Activated T-helper 1 cell treated with anti-CD3 and anti-CD28 coated beads, Interleukin-12 subunit alpha, Interleukin-12 subunit beta, Interleukin-2, Interleukin-4 antibody, amounts not matched to agents 30 ng/mL and 10 ng/mL and 1 ng/mL, durations not matched to agents 14 hours and 24 hours and 36 hours (primary cell): ENCODE measurements around the gene KRT2. TPM values are rescaled to one million over a fixed set of nuclear protein-coding genes. Genes with fewer than 3 reads are reported as not detected.
A peak's percentile ranks its signal among the peaks of the same experiment; 100 is the strongest.

Experiments
- DNase-seq: peaks from one replicate; pipeline ENCODE4 v3.0.0; 2021; ENCODE audit warnings: low spot score
- H3K27ac Mint-ChIP-seq: one replicate; pipeline ENCODE4 v1.8.0; 2021; ENCODE audit warnings: mild to moderate bottlenecking, mixed read lengths
- H3K27me3 Mint-ChIP-seq: one replicate; pipeline ENCODE4 v1.8.0; 2022; ENCODE audit warnings: mild to moderate bottlenecking, moderate library complexity, mixed read lengths; ENCODE audit not compliant: insufficient read depth
- H3K36me3 Mint-ChIP-seq: one replicate; pipeline ENCODE4 v1.8.0; 2021; ENCODE audit warnings: low read depth, mixed read lengths
- H3K4me1 Mint-ChIP-seq: one replicate; pipeline ENCODE4 v1.8.0; 2021; ENCODE audit warnings: low read depth, mixed read lengths
- H3K4me3 Mint-ChIP-seq: one replicate; pipeline ENCODE4 v1.8.0; 2021; ENCODE audit warnings: mild to moderate bottlenecking, moderate library complexity, mixed read lengths
- H3K9me3 Mint-ChIP-seq: one replicate; pipeline ENCODE4 v1.8.0; 2021; ENCODE audit warnings: mixed read lengths
- intact Hi-C: fragments of 100-400 bp; cut with micrococcal nuclease; formaldehyde crosslinking; loops from one replicate; pipeline ENCODE4 v1.15.1; 2024
- total RNA-seq: library from RNA; stranded (reverse); gene quantifications from 2 replicates; pipeline ENCODE4 v1.2.3, GENCODE V29; 2022

The KRT2 gene
- total RNA-seq, 1 donor from 2014 or later, result not detected

DNA sequence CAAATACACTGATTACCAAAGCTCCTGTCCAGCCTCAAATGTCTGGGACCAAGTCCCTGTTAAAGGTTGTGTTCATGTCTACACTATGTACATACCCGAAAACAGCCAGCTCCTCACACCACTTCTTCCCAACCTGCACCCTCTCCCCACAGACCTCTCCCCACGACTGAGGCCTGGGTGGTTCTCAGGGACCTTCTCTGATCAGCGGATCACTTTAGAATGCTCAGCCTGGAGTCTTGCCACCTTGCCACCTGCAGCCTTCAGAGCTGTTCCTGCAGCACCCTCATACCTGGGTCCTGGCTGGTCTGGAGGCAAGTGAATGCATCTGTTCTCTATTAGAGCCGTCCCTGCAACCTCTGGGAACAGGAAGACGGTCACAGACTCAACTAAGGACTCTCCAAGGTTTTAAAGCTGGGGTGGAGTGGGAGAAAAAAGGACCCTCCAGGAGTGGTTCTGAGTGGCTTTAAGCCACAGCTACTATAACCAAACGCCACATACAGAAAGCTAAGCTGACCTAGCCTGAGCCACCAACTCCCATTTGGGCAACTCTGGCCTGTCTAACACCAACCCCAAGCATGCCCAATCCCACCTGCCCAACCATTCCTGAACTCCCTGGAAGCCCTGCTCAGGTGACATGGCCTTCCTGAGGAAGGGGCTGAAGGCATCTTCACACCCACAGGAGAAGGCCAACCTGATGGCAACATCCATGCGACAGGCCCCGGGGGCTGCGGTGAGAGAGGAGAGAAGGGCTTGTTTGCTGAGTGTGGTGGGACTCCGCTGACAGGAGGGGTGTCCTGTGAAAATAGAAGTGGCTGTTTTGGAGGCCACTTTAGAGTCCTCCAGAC lies 8.6 kb downstream of the KRT2 start:
- H3K27me3 Mint-ChIP-seq, result peaks cover 10% of the 10 kb centered on the region
- intact Hi-C loops, result no loop called here
- H3K9me3 Mint-ChIP-seq, result no peaks in the 10 kb centered on the region
- H3K4me3 Mint-ChIP-seq, result no peak overlapping the region
- no peak overlapping the region for H3K27ac Mint-ChIP-seq
- peaks cover 58% of the 10 kb centered on the region for H3K4me1 Mint-ChIP-seq
- DNase-seq, result no peak
- peaks cover 4% of the 10 kb centered on the region for H3K36me3 Mint-ChIP-seq

DNA sequence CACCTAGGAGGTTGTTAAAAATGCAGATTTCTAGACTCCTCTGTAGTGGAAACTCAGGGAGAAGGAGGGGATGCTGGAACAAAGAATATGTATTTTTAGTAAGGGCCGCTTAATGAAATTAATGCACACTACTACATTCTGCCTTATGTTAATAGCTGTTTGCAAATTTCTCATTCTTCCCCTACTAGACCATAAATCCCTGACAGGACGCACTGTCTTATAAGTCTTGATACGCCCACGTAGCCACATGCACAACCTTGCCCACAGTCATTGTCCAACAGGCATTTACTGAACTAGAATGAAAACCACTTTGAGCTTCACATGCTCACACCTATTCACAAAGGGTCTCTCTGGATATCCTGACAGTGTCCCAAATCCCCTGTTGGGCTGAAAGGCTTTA lies 10.5 kb downstream of the KRT2 start:
- intact Hi-C loops, result no loop called here
- Mint-ChIP-seq H3K4me3 (no peak overlapping the region), H3K27me3 (peaks cover 20% of the 10 kb centered on the region), H3K27ac (no peak overlapping the region), H3K9me3 (no peaks in the 10 kb centered on the region), H3K4me1 (peaks cover 41% of the 10 kb centered on the region), H3K36me3 (peaks cover 4% of the 10 kb centered on the region)
- no peak for DNase-seq

DNA sequence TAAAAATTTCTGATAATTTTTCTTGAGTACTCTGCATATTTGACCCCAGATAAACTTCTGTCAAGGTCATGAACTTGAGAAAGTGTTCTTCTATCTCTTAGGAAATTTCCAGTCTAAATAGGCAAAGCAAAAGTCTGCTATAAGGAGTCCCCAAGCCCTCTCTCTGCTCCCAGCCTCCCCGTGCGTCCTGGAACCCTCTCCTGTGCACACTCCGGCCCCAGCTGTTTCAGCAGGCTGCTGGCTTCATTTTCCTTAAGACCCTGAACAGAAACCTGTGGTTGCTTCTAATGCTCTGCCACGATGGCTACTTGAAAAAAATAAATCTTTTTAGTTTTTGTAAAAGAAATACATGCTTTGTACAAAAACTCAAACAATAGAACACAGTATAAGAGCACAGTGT lies 14.7 kb downstream of the KRT2 start:
- intact Hi-C loops, result no loop called here

DNA sequence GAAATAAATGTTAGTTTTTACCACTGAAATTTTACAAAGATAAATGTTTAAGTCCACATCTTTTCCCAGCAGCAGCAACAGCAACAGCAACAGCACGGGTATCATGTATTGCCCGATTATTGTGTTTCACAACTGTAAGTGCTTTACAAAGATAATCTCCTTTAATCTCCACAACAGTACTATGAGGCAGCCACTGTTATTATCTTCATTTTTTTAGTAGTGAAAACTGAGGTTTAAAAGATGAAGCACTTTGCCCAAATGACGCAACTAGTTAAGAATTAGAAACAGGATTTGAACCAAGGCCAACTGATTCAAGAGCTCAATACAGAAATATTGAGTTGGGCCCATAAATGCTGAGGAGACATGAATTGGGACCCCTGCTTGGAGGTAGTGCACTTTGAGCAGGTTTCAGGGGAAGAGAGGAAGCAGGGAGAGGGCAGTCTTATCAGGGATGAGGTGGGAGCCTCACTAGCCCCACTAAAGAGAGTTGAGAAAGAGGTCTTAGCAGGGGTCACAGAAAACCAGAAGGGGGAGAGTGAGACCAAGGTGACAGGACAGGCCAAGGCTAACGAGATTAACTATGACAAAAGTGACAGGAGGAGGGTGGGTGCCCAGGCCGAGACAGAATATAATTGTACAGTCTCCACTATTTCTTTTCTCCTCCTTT lies 15.3 kb downstream of the KRT2 start:
- Mint-ChIP-seq H3K9me3 (no peaks in the 10 kb centered on the region), H3K27me3 (peaks cover 20% of the 10 kb centered on the region), H3K36me3 (no peaks in the 10 kb centered on the region), H3K4me3 (no peak overlapping the region), H3K27ac (no peak overlapping the region), H3K4me1 (peaks cover 35% of the 10 kb centered on the region)
- intact Hi-C loops, result no loop called here
- no peak for DNase-seq

More for the DNA sequence above, 14.7 kb downstream of the KRT2 start:
- H3K4me1 Mint-ChIP-seq, result peaks cover 34% of the 10 kb centered on the region
- H3K27ac Mint-ChIP-seq, result no peak overlapping the region
- H3K9me3 Mint-ChIP-seq, result no peaks in the 10 kb centered on the region
- DNase-seq, result no peak
- no peak overlapping the region for H3K4me3 Mint-ChIP-seq
- peaks cover 20% of the 10 kb centered on the region for H3K27me3 Mint-ChIP-seq
- H3K36me3 Mint-ChIP-seq, result no peaks in the 10 kb centered on the region

DNA sequence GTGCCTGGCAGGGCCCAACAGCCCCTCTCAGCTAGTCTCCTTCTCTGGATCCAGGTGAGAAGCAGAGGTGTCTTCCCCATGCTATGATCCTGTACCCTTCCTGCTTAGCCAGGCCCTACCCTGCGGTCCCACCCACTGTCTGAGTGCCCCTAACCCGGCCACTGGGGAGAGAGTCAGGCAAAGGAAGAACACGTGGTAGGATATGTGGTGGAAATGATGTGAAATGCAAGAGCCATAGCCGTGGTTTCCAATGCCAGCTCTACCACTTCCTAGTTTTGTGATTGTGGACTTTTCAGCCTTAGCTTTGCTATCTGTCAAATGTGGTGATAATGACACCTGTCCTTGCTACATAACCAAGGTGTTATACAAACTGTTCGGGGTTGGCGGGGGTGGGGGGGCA lies 15.8 kb downstream of the KRT2 start:
- H3K4me3 Mint-ChIP-seq, result no peak overlapping the region
- no peak overlapping the region for H3K27ac Mint-ChIP-seq
- H3K36me3 Mint-ChIP-seq, result no peaks in the 10 kb centered on the region
- no peak for DNase-seq
- peaks cover 30% of the 10 kb centered on the region for H3K4me1 Mint-ChIP-seq
- H3K27me3 Mint-ChIP-seq, result peaks cover 19% of the 10 kb centered on the region
- H3K9me3 Mint-ChIP-seq, result no peaks in the 10 kb centered on the region
- intact Hi-C loops, result no loop called here

DNA sequence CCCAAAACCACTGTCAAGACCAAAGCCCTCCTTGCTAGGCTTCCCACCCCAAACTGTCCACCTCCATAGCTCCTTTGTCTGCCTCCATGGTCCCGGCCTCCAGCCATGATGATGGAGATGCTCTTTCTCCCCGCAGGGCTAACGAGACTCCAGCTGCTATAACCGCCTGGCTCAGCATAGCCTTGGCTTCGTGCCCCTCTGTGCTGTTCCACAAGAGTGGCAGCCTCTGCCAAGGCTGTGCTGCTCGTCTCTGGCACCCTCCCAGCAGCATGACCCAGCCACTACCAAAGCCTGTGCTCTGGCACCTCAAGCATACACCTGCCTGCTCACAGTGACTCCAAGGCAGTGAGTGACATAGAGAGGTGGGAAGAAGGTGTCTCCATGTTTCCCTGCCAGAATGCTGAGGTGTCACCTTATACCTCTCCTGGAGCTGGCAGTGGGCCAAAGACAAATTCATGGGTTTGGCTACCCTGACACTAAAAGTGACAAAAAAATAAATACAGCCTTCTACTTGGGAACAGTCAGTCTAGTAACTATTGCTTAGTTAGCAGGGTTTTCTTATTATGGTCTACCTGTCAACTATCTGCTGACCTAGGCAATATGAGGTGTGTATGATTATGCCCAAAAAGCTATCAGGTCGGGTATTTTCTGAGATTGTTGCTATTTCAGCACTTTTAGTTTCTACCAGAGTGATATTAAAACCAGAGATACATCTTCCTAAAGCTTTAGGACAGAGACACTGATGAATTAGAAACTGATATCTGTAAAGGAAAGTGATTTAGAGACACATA lies 17.6 kb downstream of the KRT2 start:
- Mint-ChIP-seq H3K36me3 (no peaks in the 10 kb centered on the region), H3K27me3 (peaks cover 10% of the 10 kb centered on the region), H3K4me3 (no peak overlapping the region), H3K4me1 (peaks cover 47% of the 10 kb centered on the region), H3K27ac (no peak overlapping the region), H3K9me3 (no peaks in the 10 kb centered on the region)
- intact Hi-C loops, result no loop called here
- no peak for DNase-seq

DNA sequence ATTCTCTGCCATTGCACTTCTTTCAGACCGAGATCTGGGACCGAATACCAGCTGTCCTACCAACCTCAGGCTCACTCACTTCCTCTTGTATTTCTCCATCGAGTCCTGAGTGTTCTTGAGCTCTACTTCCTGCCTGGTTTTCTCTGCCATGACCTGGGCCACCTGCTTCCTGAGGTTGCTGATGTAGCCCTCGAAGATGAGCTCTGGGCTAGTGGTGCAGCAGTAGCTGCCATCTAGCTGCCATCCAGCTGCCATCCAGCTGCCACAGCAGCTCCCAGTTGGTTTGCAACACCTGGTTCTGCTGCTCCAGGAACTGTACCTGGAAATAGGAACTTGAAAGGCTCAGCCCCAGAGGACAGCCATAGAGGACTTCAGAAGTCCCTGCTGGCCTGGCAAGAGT lies 18.6 kb downstream of the KRT2 start:
- DNase-seq, result no peak
- H3K4me3 Mint-ChIP-seq, result no peak overlapping the region
- H3K4me1 Mint-ChIP-seq, result peaks cover 51% of the 10 kb centered on the region
- intact Hi-C loops, result no loop called here
- H3K27ac Mint-ChIP-seq, result no peak overlapping the region
- H3K9me3 Mint-ChIP-seq, result no peaks in the 10 kb centered on the region
- no peaks in the 10 kb centered on the region for H3K36me3 Mint-ChIP-seq
- H3K27me3 Mint-ChIP-seq, result peaks cover 9% of the 10 kb centered on the region

DNA sequence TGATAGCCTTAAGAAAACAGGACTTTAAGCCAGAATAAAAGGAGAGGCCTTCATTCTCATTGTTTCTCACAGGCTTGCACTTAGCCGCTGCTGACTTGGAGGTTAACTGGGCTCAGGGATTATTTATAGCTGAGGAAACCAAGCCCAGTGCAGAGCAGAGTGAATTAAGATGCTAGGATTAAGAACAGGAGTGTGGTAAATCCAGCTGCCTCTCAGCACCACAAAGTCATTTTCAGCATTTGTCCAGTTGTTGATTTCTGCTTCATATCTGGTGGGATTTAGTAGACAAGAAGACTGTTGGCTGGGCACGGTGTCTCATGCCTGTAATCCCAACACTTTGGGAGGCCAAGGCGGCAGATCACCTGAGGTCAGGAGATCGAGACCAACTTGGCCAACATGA lies 19.4 kb downstream of the KRT2 start:
- Mint-ChIP-seq H3K4me3 (no peak overlapping the region), H3K27me3 (peaks cover 5% of the 10 kb centered on the region), H3K4me1 (peaks cover 51% of the 10 kb centered on the region), H3K36me3 (no peaks in the 10 kb centered on the region), H3K27ac (no peak overlapping the region), H3K9me3 (no peaks in the 10 kb centered on the region)
- DNase-seq, result no peak
- intact Hi-C loops, result no loop called here

DNA sequence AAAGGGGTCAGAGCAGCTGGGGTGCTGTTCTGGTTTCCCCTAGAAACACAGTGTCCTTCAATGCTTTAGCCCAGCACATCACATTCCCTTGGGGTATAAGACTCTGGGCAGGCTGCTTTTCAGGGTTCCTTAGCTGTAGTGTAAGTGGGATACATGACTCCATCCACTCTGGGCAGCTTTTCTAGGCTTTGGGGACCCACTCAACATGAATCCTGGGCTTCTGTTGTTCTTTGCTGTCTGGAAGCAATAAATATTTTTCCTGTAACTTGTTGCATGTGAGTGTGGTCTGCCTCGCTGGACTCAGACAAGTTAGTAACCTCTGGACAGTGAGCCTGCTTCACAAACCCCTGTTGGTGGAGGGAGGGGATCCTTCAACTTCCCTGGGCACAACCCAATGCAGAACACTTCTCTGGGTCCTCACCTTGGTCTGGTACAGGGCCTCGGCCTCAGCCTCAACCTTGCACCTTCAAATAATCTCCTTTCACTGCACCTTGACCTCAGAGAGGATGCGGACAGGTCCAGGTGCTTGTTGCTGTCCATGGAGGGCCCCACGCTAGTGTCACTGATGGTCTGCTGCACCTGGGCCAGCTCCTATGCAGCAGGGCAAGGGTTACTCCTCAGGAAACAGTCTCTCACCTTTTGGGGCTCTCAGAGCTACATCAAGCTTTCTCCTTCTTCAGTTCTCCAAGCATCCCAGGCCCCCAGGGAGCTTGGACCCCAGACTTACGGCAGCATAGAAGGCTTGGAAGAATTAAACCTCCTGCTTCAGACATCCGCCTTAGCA lies 20.1 kb downstream of the KRT2 start:
- DNase-seq, result no peak
- Mint-ChIP-seq H3K27me3 (peaks cover 5% of the 10 kb centered on the region), H3K27ac (no peak overlapping the region), H3K9me3 (no peaks in the 10 kb centered on the region), H3K4me1 (peaks cover 55% of the 10 kb centered on the region), H3K36me3 (no peaks in the 10 kb centered on the region), H3K4me3 (no peak overlapping the region)
- intact Hi-C loops, result no loop called here

DNA sequence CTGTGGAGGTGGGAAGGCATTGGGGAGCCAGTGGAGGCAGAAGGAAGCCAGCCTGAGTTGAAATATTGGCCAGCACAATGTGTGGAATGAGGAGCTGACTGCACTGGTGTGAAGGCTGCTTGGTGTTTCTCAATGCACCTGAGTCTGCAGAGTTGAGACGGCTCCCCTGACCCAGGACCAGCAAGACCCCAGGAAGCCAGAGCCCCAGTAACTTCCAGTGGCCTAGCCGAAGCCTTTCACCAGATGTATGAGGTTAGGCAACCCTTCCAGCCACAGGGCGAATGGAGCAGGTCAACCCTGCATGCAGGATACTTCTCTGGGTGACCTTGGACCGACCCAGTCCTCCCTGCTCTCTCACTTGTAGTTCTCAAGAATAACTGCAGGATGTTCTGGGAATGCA lies 20.7 kb downstream of the KRT2 start:
- no peak overlapping the region for H3K27ac Mint-ChIP-seq
- H3K36me3 Mint-ChIP-seq, result no peaks in the 10 kb centered on the region
- no peak for DNase-seq
- no peaks in the 10 kb centered on the region for H3K9me3 Mint-ChIP-seq
- H3K27me3 Mint-ChIP-seq, result peaks cover 3% of the 10 kb centered on the region
- intact Hi-C loops, result no loop called here
- no peak overlapping the region for H3K4me3 Mint-ChIP-seq
- peaks cover 53% of the 10 kb centered on the region for H3K4me1 Mint-ChIP-seq

DNA sequence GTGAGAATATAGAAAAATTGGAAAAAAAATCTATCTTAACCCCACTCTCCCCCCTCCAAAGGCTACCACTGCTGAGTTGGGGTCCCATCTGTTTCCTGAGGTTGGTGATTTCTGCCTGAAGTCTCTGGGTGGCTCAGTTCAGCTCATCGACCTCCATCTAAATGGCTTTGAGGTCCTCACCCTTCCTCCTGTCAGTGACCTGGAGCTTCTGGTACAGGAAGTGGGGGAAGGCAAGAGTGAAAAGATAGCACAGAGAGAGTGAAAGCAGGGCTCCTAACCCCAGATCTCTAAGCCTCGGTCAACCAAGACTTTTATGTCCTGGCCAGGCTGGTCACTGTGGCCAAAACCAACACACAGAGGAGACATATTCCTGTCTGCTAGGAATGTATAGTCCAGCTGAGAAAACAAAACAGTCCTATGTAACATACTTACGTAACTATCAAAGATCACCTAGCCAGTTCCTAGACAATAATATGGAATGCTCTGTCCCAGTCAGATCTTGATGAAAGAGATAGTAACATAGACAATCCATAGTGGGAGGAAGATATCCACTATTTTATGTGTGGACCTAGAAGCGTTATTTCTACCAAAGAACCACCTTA lies 21.3 kb downstream of the KRT2 start:
- peaks cover 49% of the 10 kb centered on the region for H3K4me1 Mint-ChIP-seq
- intact Hi-C loops, result no loop called here
- H3K4me3 Mint-ChIP-seq, result peak overlapping the region; percentile 20
- H3K27ac Mint-ChIP-seq, result no peak overlapping the region
- no peak for DNase-seq
- peaks cover 3% of the 10 kb centered on the region for H3K27me3 Mint-ChIP-seq
- H3K36me3 Mint-ChIP-seq, result no peaks in the 10 kb centered on the region
- H3K9me3 Mint-ChIP-seq, result no peaks in the 10 kb centered on the region

DNA sequence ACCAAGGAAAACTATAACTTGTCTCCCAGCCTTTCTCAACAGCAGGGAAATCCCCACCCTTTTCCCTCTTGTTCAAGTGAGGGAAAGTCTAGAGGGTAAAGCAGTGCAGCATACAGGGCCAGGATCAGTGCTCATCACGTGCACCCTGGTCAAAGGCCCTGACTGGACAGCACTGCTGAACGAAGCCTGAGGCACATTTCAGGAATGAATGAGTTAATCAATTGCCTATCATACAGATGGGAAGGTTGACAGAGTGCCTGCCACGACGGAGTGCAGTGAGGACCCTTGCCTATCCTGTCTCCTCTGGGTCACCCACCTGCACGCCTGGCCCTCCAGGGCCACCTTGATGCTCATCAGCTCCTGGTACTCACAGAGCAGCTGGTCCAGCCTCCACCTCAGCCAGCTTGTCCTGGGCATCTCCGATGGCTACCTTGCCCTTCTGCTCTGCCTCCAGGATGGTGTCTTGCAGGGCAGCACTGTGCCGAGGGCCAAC lies 22.0 kb downstream of the KRT2 start:
- H3K9me3 Mint-ChIP-seq, result no peaks in the 10 kb centered on the region
- intact Hi-C loops, result no loop called here

More for the DNA sequence above, 22.0 kb downstream of the KRT2 start:
- Mint-ChIP-seq H3K4me1 (peaks cover 49% of the 10 kb centered on the region), H3K27ac (no peak overlapping the region), H3K36me3 (no peaks in the 10 kb centered on the region), H3K4me3 (no peak overlapping the region), H3K27me3 (peaks cover 5% of the 10 kb centered on the region)
- no peak for DNase-seq
